Measurements from ENCODE around the gene LPAR3. TPM values are rescaled to one million over a fixed set of nuclear protein-coding genes. Genes with fewer than 3 reads are reported as not detected.
"Not testable (repeated sequence)": the region's sequence is repeated elsewhere in the genome, so short reads cannot be mapped to it uniquely, and the experiment has no call there.

The LPAR3 gene
- total RNA-seq, 2 donors from 2014 or later: 2.8 to 4.2 TPM

GRCh38 chr1:84912726-84913554 is 19.9 kb upstream of the LPAR3 start:
- intact Hi-C loops (cut with DNase I, micrococcal nuclease): no loop called here
- peak; percentile 30 for ATAC-seq
- no peak for DNase-seq

GRCh38 chr1:84908746-84909464 is 15.9 kb upstream of the LPAR3 start:
- not testable (repeated sequence) for ATAC-seq, DNase-seq

GRCh38 chr1:84907095-84907827 is 14.3 kb upstream of the LPAR3 start:
- DNase-seq (no peak), ATAC-seq (no peak)

More at GRCh38 chr1:84908746-84909464, 15.9 kb upstream of the LPAR3 start:
- intact Hi-C loops (cut with DNase I, micrococcal nuclease): not testable (repeated sequence)

GRCh38 chr1:84902727-84903126 is 9.7 kb upstream of the LPAR3 start:
- DNase-seq; ATAC-seq; intact Hi-C loops (cut with DNase I, micrococcal nuclease): not testable (repeated sequence)

More at GRCh38 chr1:84907095-84907827, 14.3 kb upstream of the LPAR3 start:
- intact Hi-C loops (cut with DNase I, micrococcal nuclease): no loop called here

GRCh38 chr1:84899969-84900368 is 7.0 kb upstream of the LPAR3 start:
- no peak for ATAC-seq
- intact Hi-C loops (cut with DNase I, micrococcal nuclease): no loop called here
- DNase-seq: no peak

DNA sequence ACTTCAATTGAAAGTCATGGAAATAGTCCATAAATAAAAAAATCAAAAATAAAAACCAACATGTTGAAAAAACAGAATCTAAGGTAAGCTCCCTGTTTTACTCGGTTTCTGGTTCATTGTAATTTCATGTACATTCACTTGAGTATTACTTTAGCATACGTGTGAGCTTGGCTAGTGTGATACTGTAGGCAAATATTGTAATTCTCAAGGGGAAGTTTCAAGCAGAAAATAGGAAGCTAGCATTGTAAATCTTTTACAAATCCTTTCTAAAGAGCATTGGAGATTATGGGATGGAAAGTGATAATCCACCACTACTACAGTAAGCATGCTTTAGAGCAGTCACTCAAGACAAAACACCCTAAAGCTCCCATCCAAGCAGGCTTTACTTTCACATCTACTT is 3.3 kb upstream of the LPAR3 start:
- DNase-seq (no peak), ATAC-seq (no peak)
- intact Hi-C loops (cut with DNase I, micrococcal nuclease): no loop called here

GRCh38 chr1:84890566-84890965 is 2.4 kb downstream of the LPAR3 start:
- ATAC-seq (no peak), DNase-seq (no peak)
- intact Hi-C loops (cut with DNase I, micrococcal nuclease): no loop called here

- intact Hi-C loops (cut with DNase I, micrococcal nuclease): no loop called here
- DNase-seq (no peak), ATAC-seq (no peak)
Measured at GRCh38 chr1:84889437-84889836, 3.6 kb downstream of the LPAR3 start.

DNA sequence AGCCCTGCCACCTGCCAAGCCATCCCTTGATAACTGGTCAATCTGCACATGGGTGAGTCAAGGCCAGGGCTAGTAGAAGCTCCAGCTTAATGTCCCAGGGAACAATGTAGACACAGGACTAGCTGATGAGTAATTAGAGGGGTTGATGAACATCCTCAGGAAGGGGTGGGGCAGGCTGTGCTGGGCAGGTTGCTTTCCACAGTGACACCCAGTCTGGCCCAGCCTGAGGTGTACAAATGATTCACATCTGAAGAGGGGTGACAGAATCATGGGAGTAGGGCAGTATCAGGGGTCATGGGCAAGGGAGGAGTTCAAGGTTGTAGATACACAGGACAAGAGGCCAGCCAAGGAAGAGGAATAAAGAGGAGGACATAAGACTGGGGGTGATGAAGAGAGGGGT is 4.3 kb downstream of the LPAR3 start:
- ATAC-seq: peak; percentile 24
- intact Hi-C loops (cut with DNase I, micrococcal nuclease): no loop called here
- no peak for DNase-seq

GRCh38 chr1:84887261-84887934 is 5.6 kb downstream of the LPAR3 start:
- intact Hi-C loops (cut with DNase I, micrococcal nuclease): no loop called here
- DNase-seq (no peak), ATAC-seq (no peak)

- DNase-seq (no peak), ATAC-seq (no peak)
- intact Hi-C loops (cut with DNase I, micrococcal nuclease): no loop called here
Measured at GRCh38 chr1:84885469-84885868, 7.5 kb downstream of the LPAR3 start.

GRCh38 chr1:84884671-84885389 is 8.2 kb downstream of the LPAR3 start:
- ATAC-seq (no peak), DNase-seq (no peak)
- intact Hi-C loops (cut with DNase I, micrococcal nuclease): no loop called here

DNA sequence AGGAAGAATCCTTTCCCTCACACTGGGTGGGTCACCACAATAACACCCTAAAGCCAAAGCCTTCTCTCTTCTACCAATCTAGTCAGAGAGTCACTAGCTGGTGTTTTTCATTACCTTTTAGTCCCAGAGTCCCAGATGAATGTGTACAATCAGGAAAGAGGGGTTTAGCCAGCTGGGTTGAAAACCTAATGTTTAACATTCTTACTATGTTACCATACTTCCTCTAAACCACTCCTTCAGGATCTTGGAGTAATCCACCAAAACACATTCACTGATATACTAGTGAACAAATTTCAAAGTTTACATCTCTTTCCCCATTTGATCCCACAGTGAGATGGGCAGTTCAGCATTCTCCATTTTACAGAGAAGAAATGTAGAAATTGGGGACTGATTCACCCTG is 9.7 kb downstream of the LPAR3 start:
- no peak for ATAC-seq
- intact Hi-C loops (cut with DNase I, micrococcal nuclease): no loop called here
- no peak for DNase-seq

GRCh38 chr1:84877592-84877991 is 15.4 kb downstream of the LPAR3 start:
- DNase-seq (no peak), ATAC-seq (no peak)
- intact Hi-C loops (cut with DNase I, micrococcal nuclease): no loop called here

DNA sequence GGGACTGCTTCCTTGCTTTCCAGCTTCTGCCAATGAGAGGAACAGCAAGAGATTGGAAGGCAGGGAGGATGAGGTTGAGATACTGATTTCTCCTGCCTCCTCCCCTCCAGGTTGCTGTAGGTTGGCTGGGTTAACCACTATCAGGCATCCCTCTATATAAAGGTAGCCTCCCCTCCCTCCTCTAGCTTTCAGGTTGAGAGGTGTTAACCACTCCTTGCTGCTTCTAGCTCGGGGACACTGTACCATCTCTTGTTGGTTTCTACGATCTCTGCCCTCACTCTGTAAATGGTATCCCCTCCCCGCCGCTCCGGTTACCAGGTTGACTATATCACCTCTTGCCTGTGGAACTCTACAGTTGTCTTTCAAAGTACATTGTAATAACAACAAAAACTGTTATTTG is 16.7 kb downstream of the LPAR3 start:
- DNase-seq: no peak

GRCh38 chr1:84873366-84873765 is 19.6 kb downstream of the LPAR3 start:
- no peak for DNase-seq
- no peak for ATAC-seq
- intact Hi-C loops (cut with DNase I, micrococcal nuclease): no loop called here

More for the DNA sequence above, 16.7 kb downstream of the LPAR3 start:
- intact Hi-C loops (cut with DNase I, micrococcal nuclease): no loop called here
- no peak for ATAC-seq

DNA sequence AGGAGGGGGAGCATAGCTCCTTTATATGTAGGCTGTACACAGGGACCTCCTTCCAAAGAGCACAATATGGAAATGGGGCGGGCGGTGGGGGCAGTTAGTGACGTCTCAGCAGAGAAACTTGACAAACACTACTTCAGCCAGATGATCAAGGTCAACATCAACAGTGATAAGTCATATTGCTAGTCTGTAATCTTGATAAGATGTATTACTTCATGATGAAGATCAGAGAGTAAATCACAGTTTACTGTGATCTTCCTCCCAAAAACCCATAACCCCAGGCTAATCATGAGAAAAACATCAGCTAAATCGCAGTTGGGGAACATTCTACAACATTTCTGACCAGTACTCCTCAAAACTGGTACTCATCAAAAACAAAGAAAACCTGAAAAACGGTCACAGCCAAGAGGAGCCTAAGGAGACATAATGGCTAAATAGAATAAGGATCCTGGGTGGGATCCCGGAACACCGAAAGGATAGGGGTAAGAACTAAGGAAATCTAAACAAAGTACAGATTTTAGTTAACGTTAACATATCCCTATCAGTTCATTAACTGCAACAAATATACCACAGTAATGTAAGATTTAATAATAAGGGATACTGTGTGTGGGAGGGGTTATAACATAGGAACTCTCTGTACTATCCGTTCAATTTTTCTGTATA is 20.2 kb downstream of the LPAR3 start:
- ATAC-seq (no peak), DNase-seq (no peak)
- intact Hi-C loops (cut with DNase I, micrococcal nuclease): no loop called here

DNA sequence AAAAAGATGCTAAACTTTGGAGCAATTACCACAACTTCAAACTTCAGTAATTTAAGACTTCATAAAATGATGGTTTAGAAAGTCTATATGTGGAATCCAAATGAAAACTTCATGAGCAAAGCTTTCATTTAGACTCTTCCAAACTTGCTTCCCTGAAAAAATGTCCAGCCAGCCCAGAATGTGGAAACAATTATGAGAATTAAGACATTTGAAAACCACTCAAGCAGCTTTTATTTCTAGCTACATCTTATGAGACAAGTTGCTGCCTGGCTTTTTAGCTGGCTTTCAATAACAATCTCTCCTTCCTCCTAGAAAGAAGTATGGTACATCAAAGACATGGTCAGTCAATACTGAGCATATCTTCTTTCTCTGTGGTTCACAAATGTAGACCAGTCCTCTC is 21.8 kb downstream of the LPAR3 start:
- DNase-seq (no peak), ATAC-seq (no peak)
- intact Hi-C loops (cut with DNase I, micrococcal nuclease): no loop called here
